ENCODE data around the gene GRIFIN. TPM values are rescaled to one million over a fixed set of nuclear protein-coding genes. Genes with fewer than 3 reads are reported as not detected.

Gene GRIFIN
- total RNA-seq, 1 donor from 2014 or later = not detected

DNA sequence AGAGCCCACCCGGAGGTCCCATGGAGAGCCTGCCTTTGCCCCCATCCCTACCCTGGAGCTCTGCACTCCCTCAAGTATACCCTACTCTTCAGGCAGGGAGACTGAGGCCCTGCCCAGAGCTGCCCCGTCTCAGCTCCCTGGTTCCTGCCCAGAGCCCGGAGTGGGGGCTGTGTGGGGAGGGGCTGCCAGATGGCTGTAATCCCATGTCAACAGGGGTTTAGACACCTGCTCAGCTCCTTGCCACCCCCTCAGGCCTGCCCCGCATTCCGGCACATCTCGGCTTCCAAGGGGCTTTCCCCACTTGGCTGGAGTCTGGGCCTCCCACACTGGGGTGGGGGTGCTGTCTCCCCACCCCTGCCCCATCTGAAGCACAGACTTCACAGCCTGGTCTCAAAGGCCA, 22.5 kb upstream of the GRIFIN start:
- no peak for DNase-seq (ENCODE audit: low read depth)
- Histone ChIP-seq H3K4me3 (ENCODE audit: low read depth, low read length) (no peak overlapping the region), H3K27me3 (ENCODE audit: control insufficient read depth, insufficient read depth, low read length) (peaks cover 38% of the 10 kb centered on the region), H3K36me3 (ENCODE audit: control insufficient read depth, insufficient read depth, low read length) (no peaks in the 10 kb centered on the region)
- TF ChIP-seq, protein P1, sequence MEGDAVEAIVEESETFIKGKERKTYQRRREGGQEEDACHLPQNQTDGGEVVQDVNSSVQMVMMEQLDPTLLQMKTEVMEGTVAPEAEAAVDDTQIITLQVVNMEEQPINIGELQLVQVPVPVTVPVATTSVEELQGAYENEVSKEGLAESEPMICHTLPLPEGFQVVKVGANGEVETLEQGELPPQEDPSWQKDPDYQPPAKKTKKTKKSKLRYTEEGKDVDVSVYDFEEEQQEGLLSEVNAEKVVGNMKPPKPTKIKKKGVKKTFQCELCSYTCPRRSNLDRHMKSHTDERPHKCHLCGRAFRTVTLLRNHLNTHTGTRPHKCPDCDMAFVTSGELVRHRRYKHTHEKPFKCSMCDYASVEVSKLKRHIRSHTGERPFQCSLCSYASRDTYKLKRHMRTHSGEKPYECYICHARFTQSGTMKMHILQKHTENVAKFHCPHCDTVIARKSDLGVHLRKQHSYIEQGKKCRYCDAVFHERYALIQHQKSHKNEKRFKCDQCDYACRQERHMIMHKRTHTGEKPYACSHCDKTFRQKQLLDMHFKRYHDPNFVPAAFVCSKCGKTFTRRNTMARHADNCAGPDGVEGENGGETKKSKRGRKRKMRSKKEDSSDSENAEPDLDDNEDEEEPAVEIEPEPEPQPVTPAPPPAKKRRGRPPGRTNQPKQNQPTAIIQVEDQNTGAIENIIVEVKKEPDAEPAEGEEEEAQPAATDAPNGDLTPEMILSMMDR (IDR thresholded peaks at IDR 0.05; ENCODE audit: insufficient read depth, low read length, poor library complexity, severe bottlenecking) = no peak

DNA sequence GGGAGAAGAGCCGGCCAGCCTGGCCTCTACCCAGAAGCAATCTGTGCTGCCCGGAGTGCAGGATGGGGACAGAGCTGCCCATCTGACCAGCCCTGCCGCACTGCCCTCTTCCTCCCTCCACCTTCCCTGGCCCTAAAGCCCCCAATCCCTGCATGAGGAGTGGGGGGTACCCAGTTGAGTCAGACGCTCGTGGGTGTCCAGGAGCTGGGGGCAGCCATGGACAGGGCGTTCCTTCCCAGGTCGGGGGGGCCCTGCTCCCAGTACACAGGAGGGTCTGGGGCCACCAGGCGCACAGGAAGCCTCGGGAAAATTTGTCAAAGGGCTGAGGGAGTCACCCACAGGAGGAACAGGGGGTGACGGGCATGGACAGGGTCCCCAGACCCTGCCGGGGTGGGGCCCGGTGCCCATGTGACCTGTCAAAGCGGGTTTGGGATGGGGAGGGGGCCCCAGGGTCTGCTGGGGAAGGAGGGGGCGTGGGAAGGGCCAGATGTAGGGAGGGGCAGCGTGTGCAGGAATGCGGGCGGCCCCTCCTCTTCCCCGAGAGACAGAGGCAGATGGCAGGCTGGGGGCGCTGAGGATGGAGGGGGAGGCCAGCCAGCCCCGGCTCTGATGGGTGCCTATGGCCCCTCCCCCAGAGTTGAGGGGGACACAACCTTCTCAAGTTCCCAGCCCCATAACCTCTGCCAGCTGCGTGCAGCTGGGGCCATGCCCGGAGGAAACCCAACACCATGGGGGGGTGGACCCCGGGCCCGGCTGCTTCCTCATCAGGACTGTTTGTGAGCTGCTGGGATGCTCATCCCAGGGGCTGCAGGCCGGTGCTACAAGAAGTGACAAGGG, 21.5 kb upstream of the GRIFIN start:
- TF ChIP-seq, protein P1 (IDR thresholded peaks at IDR 0.05; ENCODE audit: insufficient read depth, low read length, poor library complexity, severe bottlenecking) = no peak
- no peak for DNase-seq (ENCODE audit: low read depth)

DNA sequence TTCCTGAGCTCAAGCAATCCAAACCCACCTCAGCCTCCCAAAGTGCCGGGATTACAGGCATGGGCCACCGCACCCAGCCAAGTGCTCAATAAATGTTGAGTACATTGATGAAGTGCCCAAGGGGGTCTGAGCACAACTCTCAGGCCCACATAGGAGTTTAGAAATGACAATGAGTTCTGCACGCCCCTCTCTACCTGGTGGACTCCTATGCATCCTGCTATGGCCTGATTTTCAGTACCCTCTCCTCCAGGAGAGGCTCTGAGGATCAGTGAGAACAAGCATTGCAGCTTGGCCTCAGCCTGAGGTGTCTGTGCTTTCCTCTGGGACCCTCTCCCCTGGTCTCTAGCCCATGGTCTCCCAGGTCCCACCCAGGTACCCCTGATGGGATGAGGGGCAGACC, 20.9 kb upstream of the GRIFIN start:
- TF ChIP-seq, protein P1 (IDR thresholded peaks at IDR 0.05; ENCODE audit: insufficient read depth, low read length, poor library complexity, severe bottlenecking) = no peak
- no peaks in the 10 kb centered on the region for H3K36me3 ChIP-seq (ENCODE audit: control insufficient read depth, insufficient read depth, low read length)
- peaks cover 40% of the 10 kb centered on the region for H3K27me3 ChIP-seq (ENCODE audit: control insufficient read depth, insufficient read depth, low read length)

More for the DNA sequence above, 21.5 kb upstream of the GRIFIN start:
- Histone ChIP-seq H3K36me3 (ENCODE audit: control insufficient read depth, insufficient read depth, low read length) (no peaks in the 10 kb centered on the region), H3K27me3 (ENCODE audit: control insufficient read depth, insufficient read depth, low read length) (peaks cover 40% of the 10 kb centered on the region), H3K4me3 (ENCODE audit: low read depth, low read length) (no peak overlapping the region)

DNA sequence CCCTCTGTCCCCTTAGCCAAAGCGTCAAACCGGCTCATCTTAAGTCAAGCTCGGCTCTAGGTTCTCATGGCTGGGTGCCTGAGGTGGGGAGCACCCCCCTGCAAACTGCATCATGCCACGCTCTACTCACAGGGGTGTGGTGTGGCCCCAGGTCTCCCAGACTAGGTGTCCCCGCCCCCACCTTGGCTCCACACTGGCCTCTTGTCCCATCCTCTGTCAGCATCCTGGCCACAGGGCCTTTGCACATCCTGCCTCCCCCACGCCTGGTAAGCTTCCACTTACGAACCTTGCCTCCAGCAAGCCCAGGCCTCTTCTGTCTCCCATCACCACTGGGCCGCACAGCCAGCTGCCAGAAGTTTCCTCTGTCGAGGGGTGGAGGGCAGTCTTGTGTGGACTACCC, 20.2 kb upstream of the GRIFIN start:
- Histone ChIP-seq H3K4me3 (ENCODE audit: low read depth, low read length) (no peak overlapping the region), H3K36me3 (ENCODE audit: control insufficient read depth, insufficient read depth, low read length) (no peaks in the 10 kb centered on the region), H3K27me3 (ENCODE audit: control insufficient read depth, insufficient read depth, low read length) (peaks cover 40% of the 10 kb centered on the region)
- TF ChIP-seq, protein P1 (IDR thresholded peaks at IDR 0.05; ENCODE audit: insufficient read depth, low read length, poor library complexity, severe bottlenecking) = no peak
- no peak for DNase-seq (ENCODE audit: low read depth)

More for the DNA sequence above, 20.9 kb upstream of the GRIFIN start:
- no peak for DNase-seq (ENCODE audit: low read depth)
- H3K4me3 ChIP-seq (ENCODE audit: low read depth, low read length) = no peak overlapping the region

DNA sequence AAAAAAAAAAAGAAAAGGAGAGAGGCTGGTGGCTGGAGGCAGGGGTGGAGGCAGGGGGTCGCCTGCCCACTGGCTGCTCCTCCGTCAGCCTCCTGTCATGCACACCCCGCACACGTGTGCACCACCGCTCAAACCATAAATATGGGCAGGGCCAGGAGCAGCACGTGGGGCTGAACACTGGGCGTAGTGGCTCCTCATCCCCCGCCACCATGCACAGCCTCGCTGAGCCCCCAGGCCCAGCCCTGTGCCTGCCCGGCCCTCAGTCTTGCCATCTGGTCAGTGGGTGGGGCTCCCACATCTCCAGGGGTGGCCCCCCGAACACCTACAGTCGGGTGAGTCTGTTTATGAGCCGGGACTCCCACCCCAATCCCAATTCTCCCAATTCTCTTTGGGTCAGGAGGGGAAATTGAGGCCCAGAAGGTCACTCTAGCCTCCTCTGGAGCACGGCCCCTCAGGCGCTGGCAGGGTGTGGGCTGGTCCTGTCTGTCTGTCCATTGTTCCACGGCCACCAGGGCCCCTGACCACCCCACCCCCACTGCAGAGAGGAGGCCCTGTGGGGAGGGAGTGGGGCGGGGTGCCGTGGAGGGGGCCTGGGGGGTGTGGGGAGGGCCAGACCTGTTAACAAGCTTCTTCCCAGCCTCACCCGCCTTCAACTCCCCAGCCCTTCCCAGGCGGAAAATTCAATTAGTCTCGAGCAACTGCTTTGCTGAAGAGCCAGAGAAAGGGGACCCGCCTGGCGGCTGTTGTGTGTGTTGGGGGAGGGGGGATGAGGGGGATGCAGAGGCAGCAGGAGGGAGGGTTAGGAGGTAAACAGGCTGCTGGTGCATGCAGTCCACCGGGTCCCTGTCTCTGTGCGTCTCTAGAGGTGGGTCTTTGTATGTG, 19.5 kb upstream of the GRIFIN start:
- H3K36me3 ChIP-seq (ENCODE audit: control insufficient read depth, insufficient read depth, low read length) = no peaks in the 10 kb centered on the region
- DNase-seq (ENCODE audit: low read depth) = no peak
- H3K27me3 ChIP-seq (ENCODE audit: control insufficient read depth, insufficient read depth, low read length) = peaks cover 40% of the 10 kb centered on the region
- TF ChIP-seq, protein P1 (IDR thresholded peaks at IDR 0.05; ENCODE audit: insufficient read depth, low read length, poor library complexity, severe bottlenecking) = no peak
- H3K4me3 ChIP-seq (ENCODE audit: low read depth, low read length) = no peak overlapping the region
